Neural cell (in vitro differentiated cells): ENCODE measurements around the gene RARRES1. TPM values are rescaled to one million over a fixed set of nuclear protein-coding genes. Genes with fewer than 3 reads are reported as not detected.
"Not testable (repeated sequence)": the region's sequence is repeated elsewhere in the genome, so short reads cannot be mapped to it uniquely, and the experiment has no call there.

Experiments used
- H2AFZ ChIP-seq: fragments of 200-600, 300-800 bp; sonication (generic), shearing (Covaris generic); 2 replicates; pipeline ENCODE4 v1.6.0; 2014; ENCODE audit warnings: low read depth, mild to moderate bottlenecking, antibody characterized with exemption, low read length, moderate library complexity
- H3F3A ChIP-seq: fragments of 200-600 bp; shearing (Covaris generic); 2 replicates; pipeline ENCODE4 v1.6.1; 2016; ENCODE audit warnings: mild to moderate bottlenecking, moderate library complexity, mixed read lengths, antibody characterized with exemption, low read length; ENCODE audit not compliant: insufficient read depth, poor library complexity, severe bottlenecking
- H3K27ac ChIP-seq: fragments of 200-600, 300-800 bp; sonication (generic), shearing (Covaris generic); 2 replicates; pipeline ENCODE4 v1.5.1; 2014; ENCODE audit warnings: mild to moderate bottlenecking, low read length, moderate library complexity
- H3K27me3 ChIP-seq: fragments of 300-800, 200-600 bp; sonication (generic), shearing (Covaris generic); 2 replicates; pipeline ENCODE4 v1.6.0; 2014; ENCODE audit warnings: mild to moderate bottlenecking, low read depth, low read length, moderate library complexity; ENCODE audit not compliant: insufficient read depth
- H3K36me3 ChIP-seq: fragments of 300-800, 200-600 bp; sonication (generic), shearing (Covaris generic); 2 replicates; pipeline ENCODE4 v1.5.1; 2014; ENCODE audit warnings: mild to moderate bottlenecking, antibody characterized with exemption, low read length, moderate library complexity; ENCODE audit not compliant: insufficient read depth
- H3K4me2 ChIP-seq: fragments of 300-800, 200-600 bp; sonication (generic), shearing (Covaris generic); 2 replicates; pipeline ENCODE4 v1.6.0; 2014; ENCODE audit warnings: mild to moderate bottlenecking, low read length
- H3K4me3 ChIP-seq: fragments of 300-800, 200-600 bp; sonication (generic), shearing (Covaris generic); 2 replicates; pipeline ENCODE4 v1.5.1; 2014; ENCODE audit warnings: mild to moderate bottlenecking, low read length, moderate library complexity
- H3K79me2 ChIP-seq: fragments of 200-600 bp; shearing (Covaris generic); replicated peaks from 2 replicates; pipeline ENCODE4 v1.6.0; 2014; ENCODE audit warnings: mild to moderate bottlenecking, low read length, moderate library complexity; ENCODE audit not compliant: insufficient read depth
- H3K9ac ChIP-seq: fragments of 300-800, 200-600 bp; sonication (generic), shearing (Covaris generic); 2 replicates; pipeline ENCODE4 v1.6.1; 2016; ENCODE audit warnings: mild to moderate bottlenecking, low read length, mixed read lengths
- H3K9me2 ChIP-seq: fragments of 200-600 bp; shearing (Covaris generic); 2 replicates; pipeline ENCODE4 v1.6.1; 2016; ENCODE audit warnings: mild to moderate bottlenecking, low read length, mixed read lengths; ENCODE audit not compliant: insufficient read depth
- H3K9me3 ChIP-seq: fragments of 200-600, 300-800 bp; sonication (generic), shearing (Covaris generic); 2 replicates; pipeline ENCODE4 v1.6.1; 2016; ENCODE audit warnings: mild to moderate bottlenecking, mixed run types, low read length, moderate library complexity, mixed read lengths
- H4K20me1 ChIP-seq: fragments of 200-600 bp; shearing (Covaris generic); 2 replicates; pipeline ENCODE4 v1.6.1; 2016; ENCODE audit warnings: mild to moderate bottlenecking, mixed run types; ENCODE audit not compliant: insufficient read depth
- POLR2AphosphoS5 ChIP-seq: IDR thresholded peaks from 2 replicates; pipeline ENCODE4 v1.6.1; 2012
- SMC3 ChIP-seq: fragments of 450-650 bp; conservative IDR thresholded peaks from 2 replicates; pipeline ENCODE4 v1.6.1; 2014; ENCODE audit warnings: antibody characterized with exemption, mild to moderate bottlenecking, moderate library complexity; ENCODE audit not compliant: poor library complexity
- TAF1 ChIP-seq: IDR thresholded peaks from 2 replicates; pipeline ENCODE4 v1.6.1; 2012; ENCODE audit warnings: low read depth
- polyA plus RNA-seq: library from polyadenylated mRNA; depleted of rRNA; stranded (reverse); fragments of >200 nt; gene quantifications from 2 replicates; pipeline ENCODE4 v1.2.3, GENCODE V29; 2014
- TF ChIP-seq, protein P1 (sequence below): fragments of 450-650 bp; IDR thresholded peaks from 2 replicates; pipeline ENCODE4 v1.5.1; 2014; ENCODE audit warnings: antibody characterized with exemption, mild to moderate bottlenecking, moderate library complexity; ENCODE audit not compliant: poor library complexity, severe bottlenecking

The RARRES1 gene
- polyA plus RNA-seq, 1 donor from 2014 or later: not detected

DNA sequence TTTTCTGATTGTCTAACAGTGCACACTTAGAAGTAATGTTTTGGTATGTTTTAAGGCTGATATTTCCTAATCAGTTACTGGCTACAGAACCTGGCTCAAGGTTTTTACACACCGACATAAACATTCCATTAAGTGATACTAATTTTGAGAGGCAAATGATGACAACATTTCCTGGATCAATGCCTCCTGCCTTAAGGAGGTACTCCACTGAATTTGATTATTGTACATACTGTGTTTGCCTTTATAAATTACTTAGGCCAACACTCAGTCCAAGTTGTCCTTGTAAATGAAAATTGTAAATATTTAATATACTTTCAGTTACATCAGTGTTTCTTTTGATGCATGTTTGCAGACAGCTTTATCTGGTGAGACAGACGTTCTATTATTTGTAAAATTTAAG, 35.6 kb downstream of the RARRES1 start:
- Histone ChIP-seq H3K79me2 (no peaks in the 10 kb centered on the region), H3F3A (no peaks in the 10 kb centered on the region)
- TF ChIP-seq POLR2AphosphoS5 (no peak), TAF1 (no peak), SMC3 (no peak)
- TF ChIP-seq, protein P1, sequence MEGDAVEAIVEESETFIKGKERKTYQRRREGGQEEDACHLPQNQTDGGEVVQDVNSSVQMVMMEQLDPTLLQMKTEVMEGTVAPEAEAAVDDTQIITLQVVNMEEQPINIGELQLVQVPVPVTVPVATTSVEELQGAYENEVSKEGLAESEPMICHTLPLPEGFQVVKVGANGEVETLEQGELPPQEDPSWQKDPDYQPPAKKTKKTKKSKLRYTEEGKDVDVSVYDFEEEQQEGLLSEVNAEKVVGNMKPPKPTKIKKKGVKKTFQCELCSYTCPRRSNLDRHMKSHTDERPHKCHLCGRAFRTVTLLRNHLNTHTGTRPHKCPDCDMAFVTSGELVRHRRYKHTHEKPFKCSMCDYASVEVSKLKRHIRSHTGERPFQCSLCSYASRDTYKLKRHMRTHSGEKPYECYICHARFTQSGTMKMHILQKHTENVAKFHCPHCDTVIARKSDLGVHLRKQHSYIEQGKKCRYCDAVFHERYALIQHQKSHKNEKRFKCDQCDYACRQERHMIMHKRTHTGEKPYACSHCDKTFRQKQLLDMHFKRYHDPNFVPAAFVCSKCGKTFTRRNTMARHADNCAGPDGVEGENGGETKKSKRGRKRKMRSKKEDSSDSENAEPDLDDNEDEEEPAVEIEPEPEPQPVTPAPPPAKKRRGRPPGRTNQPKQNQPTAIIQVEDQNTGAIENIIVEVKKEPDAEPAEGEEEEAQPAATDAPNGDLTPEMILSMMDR: no peak

GRCh38 chr3:158693866-158694456, 38.3 kb downstream of the RARRES1 start:
- not testable (repeated sequence) for H3K27ac ChIP-seq, H3K9ac ChIP-seq, H3K4me3 ChIP-seq, H3K9me2 ChIP-seq, H4K20me1 ChIP-seq, H3K9me3 ChIP-seq, H2AFZ ChIP-seq, H3F3A ChIP-seq, H3K36me3 ChIP-seq, H3K4me2 ChIP-seq, H3K27me3 ChIP-seq, H3K79me2 ChIP-seq

More for the DNA sequence above, 35.6 kb downstream of the RARRES1 start:
- H3K27ac ChIP-seq: no peak overlapping the region
- no peaks in the 10 kb centered on the region for H3K9me2 ChIP-seq
- H3K9me3 ChIP-seq: no peaks in the 10 kb centered on the region
- no peaks in the 10 kb centered on the region for H3K36me3 ChIP-seq
- no peaks in the 10 kb centered on the region for H3K27me3 ChIP-seq
- no peaks in the 10 kb centered on the region for H4K20me1 ChIP-seq
- H3K9ac ChIP-seq: no peak overlapping the region
- H2AFZ ChIP-seq: no peak overlapping the region
- no peak overlapping the region for H3K4me2 ChIP-seq
- no peak overlapping the region for H3K4me3 ChIP-seq

DNA sequence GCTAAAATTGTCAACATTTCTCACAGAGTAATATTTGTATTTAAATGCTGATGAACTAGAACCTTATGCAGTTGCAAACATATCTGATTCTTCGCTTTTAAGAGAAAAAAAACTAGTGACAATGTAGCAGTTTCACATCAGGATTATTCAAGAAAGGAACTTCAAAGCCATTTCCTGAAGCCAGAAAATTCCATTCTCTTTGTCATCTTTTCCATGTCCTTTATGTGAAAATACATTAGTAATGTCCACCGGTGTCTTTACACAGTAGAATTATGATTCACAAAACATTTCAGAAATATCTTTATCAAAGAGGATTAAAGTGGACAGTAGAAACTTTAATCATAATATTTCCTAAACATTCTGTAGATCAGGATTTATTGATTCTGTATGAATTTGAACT, 47.1 kb downstream of the RARRES1 start:
- H3K9me3 ChIP-seq: no peaks in the 10 kb centered on the region
- H3K79me2 ChIP-seq: no peaks in the 10 kb centered on the region
- H3K9ac ChIP-seq: no peak overlapping the region
- peaks cover 5% of the 10 kb centered on the region for H3K36me3 ChIP-seq
- H3K27ac ChIP-seq: no peak overlapping the region
- no peaks in the 10 kb centered on the region for H4K20me1 ChIP-seq
- no peak overlapping the region for H2AFZ ChIP-seq
- H3F3A ChIP-seq: no peaks in the 10 kb centered on the region
- no peak overlapping the region for H3K4me2 ChIP-seq
- no peak overlapping the region for H3K4me3 ChIP-seq
- TF ChIP-seq, protein P1: no peak
- H3K9me2 ChIP-seq: no peaks in the 10 kb centered on the region
- H3K27me3 ChIP-seq: no peaks in the 10 kb centered on the region
